ENCODE measurements around the gene ZNF485.

GRCh38 chr10:43596546-43596945 is 9.7 kb upstream of the ZNF485 start:
- no peak for TF ChIP-seq CTCF (conservative IDR thresholded peaks at IDR 0.05 in 1 of 2, IDR thresholded peaks at IDR 0.05 in 1 of 2; ENCODE audit: extremely low read depth in 1 of 2, insufficient read depth in 1 of 2, low read depth in 1 of 2, low read length in 2 of 2)
- no peak for TF ChIP-seq EZH2 (IDR thresholded peaks at IDR 0.05; ENCODE audit: borderline replicate concordance, low read length)

Measured in mammary epithelial cell (primary cell).